Spleen (tissue), 11 donors: Measurements from ENCODE around the gene KRTAP10-2. TPM values are rescaled to one million over a fixed set of nuclear protein-coding genes. Genes with fewer than 3 reads are reported as not detected.
A peak's percentile ranks its signal among the peaks of the same experiment; 100 is the strongest.

Experiments used
- DNase-seq: peaks from one replicate; pipeline ENCODE4 v3.0.0-alpha.2; 2020
- H3K27ac ChIP-seq, 8 donors: fragments of 200-600 bp; sonication (generic) in 7 of 8; 1 replicate in 4 of 8; 2 replicates in 4 of 8; pipeline versions ENCODE4 v1.5.0 to v1.8.0; 2016 to 2021; ENCODE audit warnings: inconsistent platforms in 4 of 8, mild to moderate bottlenecking in 4 of 8, moderate library complexity in 1 of 8
- H3K27me3 ChIP-seq, 7 donors: fragments of 200-600 bp; sonication (generic) in 6 of 7; replicated peaks in 1 of 7; 1 replicate in 4 of 7; 2 replicates in 3 of 7; pipeline versions ENCODE4 v1.5.0 to v1.8.0; 2016 to 2021; ENCODE audit warnings: inconsistent platforms in 3 of 7, mild to moderate bottlenecking in 1 of 7
- H3K36me3 ChIP-seq, 6 donors: fragments of 200-600 bp; sonication (generic) in 5 of 6; 1 replicate in 4 of 6; 2 replicates in 2 of 6; pipeline versions ENCODE4 v1.5.0 to v1.8.0; 2016 to 2021; ENCODE audit warnings: inconsistent platforms in 2 of 6
- H3K4me1 ChIP-seq, 6 donors: fragments of 200-600 bp; sonication (generic) in 5 of 6; 1 replicate in 3 of 6; 2 replicates in 3 of 6; pipeline versions ENCODE4 v1.5.0 to v1.8.0; 2016 to 2021; ENCODE audit warnings: inconsistent platforms in 3 of 6
- H3K4me3 ChIP-seq, 8 donors: fragments of 200-600 bp; sonication (generic) in 7 of 8; 1 replicate in 4 of 8; 2 replicates in 4 of 8; pipeline versions ENCODE4 v1.5.0 to v1.8.0; 2016 to 2021; ENCODE audit warnings: inconsistent platforms in 4 of 8, mild to moderate bottlenecking in 4 of 8, moderate library complexity in 2 of 8
- H3K9me3 ChIP-seq, 8 donors: fragments of 200-600 bp; sonication (generic) in 7 of 8; 1 replicate in 4 of 8; 2 replicates in 4 of 8; pipeline versions ENCODE4 v1.5.0 to v1.8.0; 2016 to 2021; ENCODE audit warnings: inconsistent platforms in 4 of 8
- CTCF ChIP-seq, 11 experiments: fragments of 200-600 bp in 7 of 11; fragments of 450-650 bp in 4 of 11; sonication (generic) in 4 of 11; IDR thresholded peaks in 8 of 11; conservative IDR thresholded peaks in 3 of 11; 1 replicate in 7 of 11; 2 replicates in 4 of 11; pipeline versions ENCODE4 v1.4.0 to v1.8.0; 2016 to 2021; ENCODE audit warnings: antibody characterized with exemption in 11 of 11, inconsistent platforms in 4 of 11, mild to moderate bottlenecking in 1 of 11
- POLR2A ChIP-seq, 3 donors: fragments of 450-650 bp; IDR thresholded peaks; one replicate each; pipeline ENCODE4 v1.5.1; 2017; ENCODE audit warnings: antibody characterized with exemption in 3 of 3, mild to moderate bottlenecking in 1 of 3
- POLR2AphosphoS5 ChIP-seq, 3 donors: sonication (generic); formaldehyde crosslinking; IDR thresholded peaks; one replicate each; pipeline ENCODE4 v1.5.1; 2017; ENCODE audit warnings: antibody characterized with exemption in 3 of 3
- WGBS, 5 donors: extraction: QIAGEN DNeasy Blood & Tissue Kit in 3 of 5; methylation state at CpG; one replicate each; pipeline versions ENCODE4 v1.1.5 to v1.1.7; 2013 to 2018; 5-methylcytosine and 5-hydroxymethylcytosine counted together
- intact Hi-C: fragments of 100-400 bp; cut with DNase I; formaldehyde crosslinking; loops from one replicate; pipeline ENCODE4 v1.15.0; 2023; ENCODE audit warnings: low total_unique reads
- polyA plus RNA-seq, 3 donors: library from polyadenylated mRNA; stranded (reverse); fragments of 200-250 nt; gene quantifications; one replicate each; pipeline ENCODE4 v1.2.1, GENCODE V29; 2013
- total RNA-seq, 7 donors: library from RNA; depleted of rRNA in 3 of 7; stranded (reverse); fragments of >200 nt in 3 of 7; fragmentation: NEBNext Ultra II Directional in 4 of 7; extraction: Animal tissue kit (Norgen Biotek cat#: 25700) in 4 of 7; gene quantifications; one replicate each; pipeline versions ENCODE4 v1.1.0 to v1.2.1, GENCODE V29; 2016 to 2021
- donor health status: healthy with polysubstance abuse.
- donor health status: DM: no; HTN: no; CAD: no; lungs with moderate emphysema.
- donor health status: DM: no; HTN: no; CAD: no.
- donor health status: Bipolar disorder and iron deficiency.
- donor health status: healthy.
- donor health status: DM: no; HTN: no; CAD: no.
- donor health status: DM: yes; HTN: yes; CAD: no.

The KRTAP10-2 gene
- total and polyA plus RNA-seq, 10 donors, result not detected

- H3K27me3 ChIP-seq, result peaks cover 0 to 41% (median 0%) of the 10 kb centered on the region in 7 donors
- DNase-seq, result peak; percentile 70
- H3K4me1 ChIP-seq, result no peaks in the 10 kb centered on the region
- TF ChIP-seq CTCF (IDR thresholded peaks at IDR 0.05 in 8 of 11, conservative IDR thresholded peaks at IDR 0.05 in 3 of 11) (no peak), POLR2AphosphoS5 (IDR thresholded peaks at IDR 0.05) (no peak), POLR2A (IDR thresholded peaks at IDR 0.05) (no peak)
- no peaks in the 10 kb centered on the region for H3K9me3 ChIP-seq
- H3K27ac ChIP-seq, result no peak overlapping the region
- 89 to 94% (median 92%) methylated on average over 32 to 37 of the region's 37 CpGs for WGBS, 5 donors
- H3K36me3 ChIP-seq, result no peaks in the 10 kb centered on the region
- intact Hi-C loops, result no loop called here
- H3K4me3 ChIP-seq, result no peak overlapping the region
Measured at GRCh38 chr21:44533121-44533890, 18.0 kb downstream of the KRTAP10-2 start.

- intact Hi-C loops, result no loop called here
- H3K27me3 ChIP-seq, result peaks cover 0 to 42% (median 0%) of the 10 kb centered on the region in 7 donors
- H3K36me3 ChIP-seq, result no peaks in the 10 kb centered on the region
- WGBS, 5 donors, result 91 to 94% (median 92%) methylated on average over 12 to 16 of the region's 16 CpGs
- TF ChIP-seq POLR2A (IDR thresholded peaks at IDR 0.05) (no peak), CTCF (IDR thresholded peaks at IDR 0.05 in 8 of 11, conservative IDR thresholded peaks at IDR 0.05 in 3 of 11) (no peak), POLR2AphosphoS5 (IDR thresholded peaks at IDR 0.05) (no peak)
- no peaks in the 10 kb centered on the region for H3K9me3 ChIP-seq
- no peak for DNase-seq
- H3K4me3 ChIP-seq, result no peak overlapping the region
- H3K27ac ChIP-seq, result no peak overlapping the region
- no peaks in the 10 kb centered on the region for H3K4me1 ChIP-seq
Measured at GRCh38 chr21:44532712-44533111, 18.6 kb downstream of the KRTAP10-2 start.

GRCh38 chr21:44531606-44532564 lies 19.4 kb downstream of the KRTAP10-2 start:
- TF ChIP-seq CTCF (IDR thresholded peaks at IDR 0.05 in 8 of 11, conservative IDR thresholded peaks at IDR 0.05 in 3 of 11) (no peak), POLR2AphosphoS5 (IDR thresholded peaks at IDR 0.05) (no peak), POLR2A (IDR thresholded peaks at IDR 0.05) (no peak)
- DNase-seq, result peak; percentile 56
- intact Hi-C loops, result no loop called here
- Histone ChIP-seq H3K4me3 (no peak overlapping the region), H3K9me3 (no peaks in the 10 kb centered on the region), H3K4me1 (no peaks in the 10 kb centered on the region), H3K27ac (no peak overlapping the region), H3K36me3 (no peaks in the 10 kb centered on the region), H3K27me3 (peaks cover 0 to 40% (median 0%) of the 10 kb centered on the region in 7 donors)
- WGBS, 5 donors, result 76 to 86% (median 78%) methylated on average over 27 to 30 of the region's 30 CpGs
